Panc1 (cell line): ENCODE results near the gene MCTP1. TPM values are rescaled to one million over a fixed set of nuclear protein-coding genes. Genes with fewer than 3 reads are reported as not detected.

Experiments used
- ATAC-seq: fragments of 200-7000 bp; cut with Tn5 transposase; 2 replicates; pipeline ENCODE4 v1.9.1; 2020; ENCODE audit warnings: mild to moderate bottlenecking, moderate library complexity
- BruUV-seq: library from RNA; stranded (reverse); fragments of 400-500 nt; replicated peaks from 2 replicates; lab custom pipeline; 2021; lab: Mats Ljungman, UMichigan
- CTCF ChIA-PET: fragments of 300-600 bp; sonication (Branson Sonifier 250); formaldehyde crosslinking; loops from one replicate; lab custom pipeline; 2022; ENCODE audit warnings: antibody characterized with exemption; lab: Charles Lee
- POLR2A ChIA-PET: fragments of 300-600 bp; sonication (Branson Sonifier 250); formaldehyde crosslinking; loops from one replicate; lab custom pipeline; 2022; ENCODE audit warnings: antibody characterized with exemption; lab: Charles Lee
- DNase-seq: peaks from one replicate; pipeline ENCODE4 v3.0.0-alpha.2; 2010; ENCODE audit warnings: low read depth, low spot score
- H3K27ac ChIP-seq: 2 replicates; pipeline ENCODE4 v1.5.1; 2011; ENCODE audit warnings: mild to moderate bottlenecking, low read length, inconsistent platforms
- H3K27me3 ChIP-seq: fragments of 200-500 bp; sonication (Bioruptor generic); 2 replicates; pipeline ENCODE4 v1.6.0; 2014; ENCODE audit warnings: low read length, inconsistent platforms; ENCODE audit not compliant: control insufficient read depth, insufficient read depth
- H3K36me3 ChIP-seq: fragments of 200-500 bp; sonication (Bioruptor generic); 2 replicates; pipeline ENCODE4 v1.5.1; 2014; ENCODE audit warnings: inconsistent platforms, mild to moderate bottlenecking, low read length, moderate library complexity; ENCODE audit not compliant: control insufficient read depth, insufficient read depth
- H3K4me1 ChIP-seq: 2 replicates; pipeline ENCODE4 v1.5.1; 2011; ENCODE audit warnings: inconsistent platforms, mild to moderate bottlenecking, low read length, moderate library complexity; ENCODE audit not compliant: control insufficient read depth, insufficient read depth
- H3K4me3 ChIP-seq, 2 experiments: 2 replicates each; pipeline ENCODE4 v1.5.1; 2011 to 2012; ENCODE audit warnings: low read depth in 2 of 2, low read length in 2 of 2, mild to moderate bottlenecking in 2 of 2, inconsistent platforms in 1 of 2, moderate library complexity in 1 of 2
- H3K9me3 ChIP-seq: fragments of 200-500 bp; sonication (Bioruptor generic); 2 replicates; pipeline ENCODE4 v1.5.1; 2014; ENCODE audit warnings: low read depth, mild to moderate bottlenecking, inconsistent platforms, low read length, moderate library complexity; ENCODE audit not compliant: control insufficient read depth, insufficient read depth
- CTCF ChIP-seq: fragments of 450-650 bp; IDR thresholded peaks from 2 replicates; pipeline ENCODE4 v1.5.1; 2017; ENCODE audit warnings: mild to moderate bottlenecking
- POLR2AphosphoS5 ChIP-seq: IDR thresholded peaks from 2 replicates; pipeline ENCODE4 v1.6.1; 2012; ENCODE audit warnings: mild to moderate bottlenecking, low read depth, low read length, moderate library complexity
- SIN3A ChIP-seq: IDR thresholded peaks from 2 replicates; pipeline ENCODE4 v1.6.1; 2012; ENCODE audit warnings: low read depth, mild to moderate bottlenecking, low read length, moderate library complexity, borderline replicate concordance; ENCODE audit not compliant: insufficient read depth
- TCF7L2 ChIP-seq: IDR thresholded peaks from 2 replicates; pipeline ENCODE4 v1.6.1; 2011; ENCODE audit warnings: mild to moderate bottlenecking, low read depth, low read length, inconsistent platforms
- in situ Hi-C: cut with HindIII; loops from 2 replicates; pipeline ENCODE4 v1.10.0; 2016; ENCODE audit warnings: low sequenced_read_pairs, low pct_unique_long_range_greater_than_20kb
- intact Hi-C: fragments of 100-400 bp; cut with micrococcal nuclease; formaldehyde crosslinking; loops from one replicate; pipeline ENCODE4 v1.10.0; 2022; ENCODE audit not compliant: unreplicated experiment
- total RNA-seq: library from RNA; stranded (reverse); gene quantifications from one replicate; pipeline ENCODE4 v1.2.1, GENCODE V29; 2021; ENCODE audit not compliant: unreplicated experiment
- TF ChIP-seq, protein P1 (sequence below), 2 experiments: IDR thresholded peaks; 2 replicates each; pipeline ENCODE4 v1.6.1; 2011 to 2012; ENCODE audit warnings: low read depth in 2 of 2, control low read depth in 1 of 2, low read length in 1 of 2, mild to moderate bottlenecking in 1 of 2, moderate library complexity in 1 of 2; ENCODE audit not compliant: insufficient read depth in 1 of 2

Gene MCTP1
- total RNA-seq, 1 experiment from 2014 or later, result 39.8 TPM

DNA sequence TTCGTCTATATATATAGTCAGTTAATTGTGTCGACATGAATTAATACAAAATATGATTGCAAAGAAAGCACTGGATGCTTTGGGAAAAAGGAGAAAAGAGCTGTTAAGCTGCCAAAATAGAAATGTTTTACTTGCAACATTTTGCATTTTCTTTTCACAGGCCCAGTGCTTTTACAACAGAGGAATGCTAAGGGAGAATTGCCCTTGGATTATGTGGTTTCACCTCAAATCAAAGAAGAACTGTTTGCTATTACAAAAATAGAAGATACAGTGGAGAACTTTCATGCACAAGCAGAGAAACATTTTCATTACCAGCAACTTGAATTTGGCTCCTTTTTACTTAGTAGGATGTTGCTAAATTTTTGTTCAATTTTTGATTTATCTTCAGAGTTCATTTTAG, 590.2 kb downstream of the MCTP1 start:
- POLR2A ChIA-PET, result interaction anchor here (0.6 kb wide), 1 partner anchor 786 kb away, joined by 3 read pairs; no protein-coding TSS in a partner anchor
- Histone ChIP-seq H3K4me1 (no peaks in the 10 kb centered on the region), H3K27ac (no peak overlapping the region), H3K4me3 (no peak overlapping the region), H3K27me3 (no peaks in the 10 kb centered on the region), H3K36me3 (peaks cover 8% of the 10 kb centered on the region), H3K9me3 (no peaks in the 10 kb centered on the region)
- no peak for ATAC-seq
- BruUV-seq, result no TSS peak
- CTCF ChIA-PET, result no interaction called here
- intact Hi-C loops, result loop anchor here (5.0 kb wide), 1 partner anchor 77 kb away; the partner anchor contains the start of genes KIAA0825 and SLF1
- in situ Hi-C loops, result no loop called here
- no peak for TF ChIP-seq TCF7L2
- no peak for TF ChIP-seq SIN3A
- TF ChIP-seq, protein P1, sequence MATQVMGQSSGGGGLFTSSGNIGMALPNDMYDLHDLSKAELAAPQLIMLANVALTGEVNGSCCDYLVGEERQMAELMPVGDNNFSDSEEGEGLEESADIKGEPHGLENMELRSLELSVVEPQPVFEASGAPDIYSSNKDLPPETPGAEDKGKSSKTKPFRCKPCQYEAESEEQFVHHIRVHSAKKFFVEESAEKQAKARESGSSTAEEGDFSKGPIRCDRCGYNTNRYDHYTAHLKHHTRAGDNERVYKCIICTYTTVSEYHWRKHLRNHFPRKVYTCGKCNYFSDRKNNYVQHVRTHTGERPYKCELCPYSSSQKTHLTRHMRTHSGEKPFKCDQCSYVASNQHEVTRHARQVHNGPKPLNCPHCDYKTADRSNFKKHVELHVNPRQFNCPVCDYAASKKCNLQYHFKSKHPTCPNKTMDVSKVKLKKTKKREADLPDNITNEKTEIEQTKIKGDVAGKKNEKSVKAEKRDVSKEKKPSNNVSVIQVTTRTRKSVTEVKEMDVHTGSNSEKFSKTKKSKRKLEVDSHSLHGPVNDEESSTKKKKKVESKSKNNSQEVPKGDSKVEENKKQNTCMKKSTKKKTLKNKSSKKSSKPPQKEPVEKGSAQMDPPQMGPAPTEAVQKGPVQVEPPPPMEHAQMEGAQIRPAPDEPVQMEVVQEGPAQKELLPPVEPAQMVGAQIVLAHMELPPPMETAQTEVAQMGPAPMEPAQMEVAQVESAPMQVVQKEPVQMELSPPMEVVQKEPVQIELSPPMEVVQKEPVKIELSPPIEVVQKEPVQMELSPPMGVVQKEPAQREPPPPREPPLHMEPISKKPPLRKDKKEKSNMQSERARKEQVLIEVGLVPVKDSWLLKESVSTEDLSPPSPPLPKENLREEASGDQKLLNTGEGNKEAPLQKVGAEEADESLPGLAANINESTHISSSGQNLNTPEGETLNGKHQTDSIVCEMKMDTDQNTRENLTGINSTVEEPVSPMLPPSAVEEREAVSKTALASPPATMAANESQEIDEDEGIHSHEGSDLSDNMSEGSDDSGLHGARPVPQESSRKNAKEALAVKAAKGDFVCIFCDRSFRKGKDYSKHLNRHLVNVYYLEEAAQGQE (IDR thresholded peaks at IDR 0.05; ENCODE audit: insufficient read depth in 1 of 2, low read depth in 2 of 2, low read length in 1 of 2), result no peak
- TF ChIP-seq POLR2AphosphoS5, result no peak
- no peak for TF ChIP-seq CTCF
- DNase-seq, result no peak

DNA sequence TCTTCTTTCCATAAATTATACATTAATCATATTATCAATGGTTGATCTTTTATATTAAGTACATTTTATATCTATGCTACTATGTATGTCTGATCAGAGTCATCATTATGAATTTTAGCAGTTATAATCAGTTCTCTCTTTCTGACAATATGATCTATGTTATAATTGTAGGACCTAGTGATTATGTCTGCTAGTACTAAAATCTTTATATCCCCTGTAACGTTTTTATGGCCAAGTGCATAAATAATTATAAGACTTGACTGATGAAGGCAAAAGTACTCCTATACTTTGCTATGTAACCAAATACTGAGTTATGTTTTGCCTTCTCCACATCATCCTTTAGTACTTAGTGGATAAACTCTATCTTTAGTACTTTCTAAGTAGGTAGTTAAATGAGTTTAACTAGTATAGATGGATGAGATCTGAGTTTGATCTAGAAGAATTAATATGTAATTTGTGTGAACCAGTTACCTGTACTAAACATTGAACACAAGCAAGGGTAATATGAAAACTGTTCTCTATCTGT, 591.0 kb downstream of the MCTP1 start:
- Histone ChIP-seq H3K36me3 (peaks cover 6% of the 10 kb centered on the region), H3K9me3 (no peaks in the 10 kb centered on the region), H3K27ac (no peak overlapping the region), H3K4me1 (no peaks in the 10 kb centered on the region), H3K4me3 (no peak overlapping the region), H3K27me3 (no peaks in the 10 kb centered on the region)
- no peak for ATAC-seq
- intact Hi-C loops (loop anchor here (2.0 to 5.0 kb wide), 2 partner anchors 77 to 169 kb away; partner anchors contain the start of genes KIAA0825 and SLF1), in situ Hi-C loops (no loop called here)
- ChIA-PET CTCF (no interaction called here), POLR2A (no interaction called here)
- BruUV-seq, result no TSS peak
- DNase-seq, result no peak
- TF ChIP-seq CTCF (no peak), TCF7L2 (no peak), POLR2AphosphoS5 (no peak), SIN3A (no peak)
- TF ChIP-seq, protein P1 (IDR thresholded peaks at IDR 0.05; ENCODE audit: insufficient read depth in 1 of 2, low read depth in 2 of 2, low read length in 1 of 2), result no peak
